ENCODE measurements around the gene CDKL5.
"Not testable (repeated sequence)": the region's sequence is repeated elsewhere in the genome, so short reads cannot be mapped to it uniquely, and the experiment has no call there.

CDKL5 gene

GRCh38 chrX:18578546-18578945, 153.1 kb downstream of the CDKL5 start:
- no peak for DNase-seq

- DNase-seq, result no peak
Measured at GRCh38 chrX:18579495-18579894, 154.1 kb downstream of the CDKL5 start.

GRCh38 chrX:18582910-18583493, 157.6 kb downstream of the CDKL5 start:
- DNase-seq, result no peak

- DNase-seq, result not testable (repeated sequence)
Measured at GRCh38 chrX:18589292-18589691, 163.9 kb downstream of the CDKL5 start.

- no peak for DNase-seq
Measured at GRCh38 chrX:18591834-18592233, 166.4 kb downstream of the CDKL5 start.

- DNase-seq, result no peak
Measured at GRCh38 chrX:18594079-18594478, 168.7 kb downstream of the CDKL5 start.

- DNase-seq, result no peak
Measured at GRCh38 chrX:18596096-18596495, 170.7 kb downstream of the CDKL5 start.

GRCh38 chrX:18598413-18598812, 173.0 kb downstream of the CDKL5 start:
- DNase-seq, result no peak

- DNase-seq, result no peak
Measured at GRCh38 chrX:18607966-18608365, 182.6 kb downstream of the CDKL5 start.

- DNase-seq, result no peak
Measured at GRCh38 chrX:18613930-18614639, 188.7 kb downstream of the CDKL5 start.

- no peak for DNase-seq
Measured at GRCh38 chrX:18616688-18617406, 191.4 kb downstream of the CDKL5 start.

GRCh38 chrX:18617407-18617750, 192.0 kb downstream of the CDKL5 start:
- no peak for DNase-seq

- no peak for DNase-seq
Measured at GRCh38 chrX:18619288-18619687, 193.9 kb downstream of the CDKL5 start.

- DNase-seq, result no peak
Measured at GRCh38 chrX:18620349-18620748, 194.9 kb downstream of the CDKL5 start.

- no peak for DNase-seq
Measured at GRCh38 chrX:18624599-18624998, 199.2 kb downstream of the CDKL5 start.

GRCh38 chrX:18630934-18631333, 205.5 kb downstream of the CDKL5 start:
- no peak for DNase-seq

- DNase-seq, result no peak
Measured at GRCh38 chrX:18638398-18638797, 213.0 kb downstream of the CDKL5 start.

GRCh38 chrX:18639280-18639679, 213.9 kb downstream of the CDKL5 start:
- no peak for DNase-seq

GRCh38 chrX:18640686-18641085, 215.3 kb downstream of the CDKL5 start:
- DNase-seq, result no peak

- DNase-seq, result no peak
Measured at GRCh38 chrX:18643243-18643642, 217.8 kb downstream of the CDKL5 start.

- no peak for DNase-seq
Measured at GRCh38 chrX:18643853-18644252, 218.4 kb downstream of the CDKL5 start.

- no peak for DNase-seq
Measured at GRCh38 chrX:18647621-18648020, 222.2 kb downstream of the CDKL5 start.

GRCh38 chrX:18649498-18649951, 224.1 kb downstream of the CDKL5 start:
- no peak for DNase-seq

- DNase-seq, result no peak
Measured at GRCh38 chrX:18650662-18651061, 225.3 kb downstream of the CDKL5 start.
